ENCODE data around the gene C19orf12.

The C19orf12 gene

GRCh38 chr19:29655648-29656335, 59.3 kb downstream of the C19orf12 start:
- H3K27me3 ChIP-seq (ENCODE audit: insufficient read depth, low read length): peaks cover 4% of the 10 kb centered on the region; the same call in 1 of the 2 replicates
- no peaks in the 10 kb centered on the region for H3K36me3 ChIP-seq (ENCODE audit: insufficient read depth, low read length)
- H2AFZ ChIP-seq (ENCODE audit: low read length): no peak overlapping the region
- H3K9ac ChIP-seq (ENCODE audit: low read length): no peak overlapping the region
- no peak for TF ChIP-seq EZH2 (IDR thresholded peaks at IDR 0.05; ENCODE audit: borderline replicate concordance, low read length)
- TF ChIP-seq CTCF (IDR thresholded peaks at IDR 0.05; ENCODE audit: low read length): no peak
- H3K4me1 ChIP-seq (ENCODE audit: insufficient read depth, low read length, severe bottlenecking): no peaks in the 10 kb centered on the region
- H4K20me1 ChIP-seq (ENCODE audit: insufficient read depth, low read length): no peaks in the 10 kb centered on the region
- no peak overlapping the region for H3K4me2 ChIP-seq (ENCODE audit: low read length)
- no peak overlapping the region for H3K4me3 ChIP-seq (ENCODE audit: low read depth, low read length, poor library complexity, severe bottlenecking)
- no peaks in the 10 kb centered on the region for H3F3A ChIP-seq (ENCODE audit: insufficient read depth, low read length)
- no peaks in the 10 kb centered on the region for H3K79me2 ChIP-seq (ENCODE audit: insufficient read depth, low read length)
- no peak overlapping the region for H3K27ac ChIP-seq (ENCODE audit: low read depth, low read length, poor library complexity, severe bottlenecking)
- H3K9me2 ChIP-seq (ENCODE audit: low read depth, low read length): no peaks in the 10 kb centered on the region
- no peaks in the 10 kb centered on the region for H3K9me3 ChIP-seq (ENCODE audit: low read length)

GRCh38 chr19:29653398-29653797, 61.7 kb downstream of the C19orf12 start:
- no peak overlapping the region for H3K27ac ChIP-seq (ENCODE audit: low read depth, low read length, poor library complexity, severe bottlenecking)
- H3F3A ChIP-seq (ENCODE audit: insufficient read depth, low read length): no peaks in the 10 kb centered on the region
- peaks cover 4% of the 10 kb centered on the region; the same call in 1 of the 2 replicates for H3K27me3 ChIP-seq (ENCODE audit: insufficient read depth, low read length)
- H3K79me2 ChIP-seq (ENCODE audit: insufficient read depth, low read length): no peaks in the 10 kb centered on the region
- H3K36me3 ChIP-seq (ENCODE audit: insufficient read depth, low read length): no peaks in the 10 kb centered on the region
- H3K9me3 ChIP-seq (ENCODE audit: low read length): no peaks in the 10 kb centered on the region
- no peak overlapping the region for H2AFZ ChIP-seq (ENCODE audit: low read length)
- no peak overlapping the region for H3K9ac ChIP-seq (ENCODE audit: low read length)
- no peaks in the 10 kb centered on the region for H4K20me1 ChIP-seq (ENCODE audit: insufficient read depth, low read length)
- no peaks in the 10 kb centered on the region for H3K9me2 ChIP-seq (ENCODE audit: low read depth, low read length)
- no peak overlapping the region for H3K4me2 ChIP-seq (ENCODE audit: low read length)
- no peak for TF ChIP-seq CTCF (IDR thresholded peaks at IDR 0.05; ENCODE audit: low read length)
- no peak for TF ChIP-seq EZH2 (IDR thresholded peaks at IDR 0.05; ENCODE audit: borderline replicate concordance, low read length)
- H3K4me1 ChIP-seq (ENCODE audit: insufficient read depth, low read length, severe bottlenecking): no peaks in the 10 kb centered on the region
- H3K4me3 ChIP-seq (ENCODE audit: low read depth, low read length, poor library complexity, severe bottlenecking): no peak overlapping the region

- no peaks in the 10 kb centered on the region for H3K36me3 ChIP-seq (ENCODE audit: insufficient read depth, low read length)
- no peak overlapping the region for H3K9ac ChIP-seq (ENCODE audit: low read length)
- no peak overlapping the region for H2AFZ ChIP-seq (ENCODE audit: low read length)
- no peak overlapping the region for H3K27ac ChIP-seq (ENCODE audit: low read depth, low read length, poor library complexity, severe bottlenecking)
- no peak for TF ChIP-seq CTCF (IDR thresholded peaks at IDR 0.05; ENCODE audit: low read length)
- no peak for TF ChIP-seq EZH2 (IDR thresholded peaks at IDR 0.05; ENCODE audit: borderline replicate concordance, low read length)
- no peaks in the 10 kb centered on the region for H4K20me1 ChIP-seq (ENCODE audit: insufficient read depth, low read length)
- H3K79me2 ChIP-seq (ENCODE audit: insufficient read depth, low read length): no peaks in the 10 kb centered on the region
- no peaks in the 10 kb centered on the region for H3K4me1 ChIP-seq (ENCODE audit: insufficient read depth, low read length, severe bottlenecking)
- no peaks in the 10 kb centered on the region for H3F3A ChIP-seq (ENCODE audit: insufficient read depth, low read length)
- H3K4me3 ChIP-seq (ENCODE audit: low read depth, low read length, poor library complexity, severe bottlenecking): no peak overlapping the region
- no peaks in the 10 kb centered on the region for H3K27me3 ChIP-seq (ENCODE audit: insufficient read depth, low read length)
- H3K4me2 ChIP-seq (ENCODE audit: low read length): no peak overlapping the region
- H3K9me3 ChIP-seq (ENCODE audit: low read length): no peaks in the 10 kb centered on the region
- H3K9me2 ChIP-seq (ENCODE audit: low read depth, low read length): no peaks in the 10 kb centered on the region
Measured at GRCh38 chr19:29651622-29652394, 63.3 kb downstream of the C19orf12 start.

Measured in OCI-LY1 (cell line).